GM12875 (cell line): Measurements from ENCODE around the gene GNL3.
"Not testable (repeated sequence)": the region's sequence is repeated elsewhere in the genome, so short reads cannot be mapped to it uniquely, and the experiment has no call there.

Experiments
- H3K4me3 ChIP-seq: one replicate; pipeline ENCODE4 v1.5.1; 2011; ENCODE audit warnings: low read depth, low read length, control low read depth
- CTCF ChIP-seq: IDR thresholded peaks from 2 replicates; pipeline ENCODE4 v1.5.1; 2011; ENCODE audit warnings: low read depth, mild to moderate bottlenecking, control low read depth, inconsistent platforms, low read length, moderate library complexity, borderline replicate concordance; ENCODE audit not compliant: insufficient read depth

Gene GNL3

GRCh38 chr3:52722491-52722890 lies 36.7 kb downstream of the GNL3 start:
- no peak overlapping the region for H3K4me3 ChIP-seq
- no peak for TF ChIP-seq CTCF

GRCh38 chr3:52723935-52724334 lies 38.1 kb downstream of the GNL3 start:
- no peak overlapping the region for H3K4me3 ChIP-seq
- no peak for TF ChIP-seq CTCF

- no peak for TF ChIP-seq CTCF
- H3K4me3 ChIP-seq: no peak overlapping the region
Measured at GRCh38 chr3:52724511-52724910, 38.7 kb downstream of the GNL3 start.

- H3K4me3 ChIP-seq: not testable (repeated sequence)
Measured at GRCh38 chr3:52728753-52729152, 42.9 kb downstream of the GNL3 start.

GRCh38 chr3:52730681-52731080 lies 44.8 kb downstream of the GNL3 start:
- no peak overlapping the region for H3K4me3 ChIP-seq
- TF ChIP-seq CTCF: no peak

- TF ChIP-seq CTCF: no peak
- no peak overlapping the region for H3K4me3 ChIP-seq
Measured at GRCh38 chr3:52731590-52731989, 45.8 kb downstream of the GNL3 start.

GRCh38 chr3:52733256-52733891 lies 47.5 kb downstream of the GNL3 start:
- no peak overlapping the region for H3K4me3 ChIP-seq
- no peak for TF ChIP-seq CTCF

GRCh38 chr3:52739730-52740129 lies 53.9 kb downstream of the GNL3 start:
- TF ChIP-seq CTCF: no peak
- H3K4me3 ChIP-seq: no peak overlapping the region
